ENCODE results near the gene LAMA4.

LAMA4 gene

DNA sequence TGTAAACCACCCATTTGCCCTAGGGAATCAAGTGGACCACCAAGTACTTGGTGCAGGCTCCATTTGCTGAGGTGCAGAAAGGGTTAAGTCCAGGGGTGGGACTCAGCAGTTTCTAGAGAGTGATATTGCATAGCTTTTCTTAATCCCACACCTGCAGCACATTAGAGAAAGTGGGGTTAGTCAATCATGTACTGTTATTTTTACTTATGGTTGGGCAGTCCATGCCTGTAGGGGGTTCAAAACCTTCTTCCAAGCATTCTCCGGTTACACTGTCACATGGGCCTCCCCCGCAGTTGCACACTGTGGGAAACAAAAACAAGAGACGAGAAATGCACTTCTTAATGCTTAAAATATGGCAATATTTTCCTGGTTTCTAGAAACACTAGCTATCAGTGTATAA is 65.5 kb downstream of the LAMA4 start:
- Histone ChIP-seq H3K4me1 (ENCODE audit: control insufficient read depth in 1 of 2, insufficient read depth in 2 of 2, low read length in 2 of 2) (no peaks in the 10 kb centered on the region), H3K27ac (ENCODE audit: low read depth, low read length) (no peak overlapping the region), H3K4ac (ENCODE audit: low read depth, low read length) (no peak overlapping the region), H2BK5ac (ENCODE audit: low read depth, low read length, poor library complexity) (no peak overlapping the region), H2AK5ac (ENCODE audit: low read length) (no peak overlapping the region), H3K4me2 (ENCODE audit: low read length) (no peak overlapping the region), H2AFZ (ENCODE audit: insufficient read depth, low read length, poor library complexity) (no peak overlapping the region), H3K9me3 (ENCODE audit: insufficient read depth, low read depth, low read length) (no peaks in the 10 kb centered on the region), H4K12ac (ENCODE audit: low read depth, low read length) (no peak overlapping the region), H3K9ac (ENCODE audit: low read length) (no peak overlapping the region), H2BK120ac (ENCODE audit: insufficient read depth, low read length, poor library complexity) (no peak overlapping the region), H3K79me1 (ENCODE audit: low read length) (no peaks in the 10 kb centered on the region), H3K18ac (ENCODE audit: low read length) (no peak overlapping the region), H3K27me3 (ENCODE audit: insufficient read depth, low read length) (no peaks in the 10 kb centered on the region), H2BK12ac (ENCODE audit: low read length) (no peak overlapping the region), H3K36me3 (ENCODE audit: control insufficient read depth in 1 of 2, insufficient read depth in 2 of 2, low read length in 2 of 2) (no peaks in the 10 kb centered on the region), H3K23ac (ENCODE audit: low read length) (no peak overlapping the region), H3K79me2 (ENCODE audit: control insufficient read depth, insufficient read depth, low read length, poor library complexity) (no peaks in the 10 kb centered on the region), H3K4me3 (ENCODE audit: low read depth, low read length) (no peak overlapping the region), H4K91ac (ENCODE audit: low read depth, low read length) (no peak overlapping the region), H3K14ac (ENCODE audit: low read length) (no peak overlapping the region), H4K8ac (ENCODE audit: low read depth, low read length) (no peak overlapping the region)
- no CpG with 5 or more reads among the region's 3 CpGs for WGBS (ENCODE audit: extremely low coverage, insufficient coverage, insufficient read length)
- no peak for DNase-seq

DNA sequence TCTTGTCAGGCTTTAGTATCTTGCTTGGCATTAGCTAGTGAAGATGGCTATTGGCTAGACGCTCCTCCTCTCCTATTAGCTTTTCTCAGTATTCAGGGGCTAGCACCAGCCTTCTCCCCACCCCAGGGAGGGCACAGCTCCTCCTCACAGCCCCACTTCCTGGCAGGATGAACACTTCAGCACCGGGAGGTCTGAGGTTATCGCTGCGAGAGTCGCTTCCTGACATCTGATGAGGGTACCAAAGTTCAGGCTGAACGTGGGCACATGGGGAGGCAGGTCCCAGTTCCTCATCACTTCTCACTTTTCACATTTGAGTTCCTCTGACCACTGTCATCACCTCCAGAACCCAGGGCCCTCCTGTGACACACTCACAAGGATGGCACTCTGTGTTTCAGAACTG is 66.6 kb downstream of the LAMA4 start:
- no peak overlapping the region for H4K91ac ChIP-seq (ENCODE audit: low read depth, low read length)
- no peaks in the 10 kb centered on the region for H3K79me2 ChIP-seq (ENCODE audit: control insufficient read depth, insufficient read depth, low read length, poor library complexity)
- H3K4me1 ChIP-seq (ENCODE audit: control insufficient read depth in 1 of 2, insufficient read depth in 2 of 2, low read length in 2 of 2): no peaks in the 10 kb centered on the region
- no peak overlapping the region for H3K4me2 ChIP-seq (ENCODE audit: low read length)
- no peak overlapping the region for H4K12ac ChIP-seq (ENCODE audit: low read depth, low read length)
- H4K8ac ChIP-seq (ENCODE audit: low read depth, low read length): no peak overlapping the region
- H3K36me3 ChIP-seq (ENCODE audit: control insufficient read depth in 1 of 2, insufficient read depth in 2 of 2, low read length in 2 of 2): no peaks in the 10 kb centered on the region
- H3K27me3 ChIP-seq (ENCODE audit: insufficient read depth, low read length): no peaks in the 10 kb centered on the region
- no peak overlapping the region for H3K14ac ChIP-seq (ENCODE audit: low read length)
- H3K9me3 ChIP-seq (ENCODE audit: insufficient read depth, low read depth, low read length): no peaks in the 10 kb centered on the region
- no peak overlapping the region for H3K4ac ChIP-seq (ENCODE audit: low read depth, low read length)
- H2BK120ac ChIP-seq (ENCODE audit: insufficient read depth, low read length, poor library complexity): no peak overlapping the region
- H3K4me3 ChIP-seq (ENCODE audit: low read depth, low read length): no peak overlapping the region
- no peak overlapping the region for H3K18ac ChIP-seq (ENCODE audit: low read length)
- DNase-seq: no peak
- no peak overlapping the region for H3K9ac ChIP-seq (ENCODE audit: low read length)
- no peak overlapping the region for H3K23ac ChIP-seq (ENCODE audit: low read length)
- no peak overlapping the region for H2BK12ac ChIP-seq (ENCODE audit: low read length)
- H2AK5ac ChIP-seq (ENCODE audit: low read length): no peak overlapping the region
- WGBS (ENCODE audit: extremely low coverage, insufficient coverage, insufficient read length): no CpG with 5 or more reads among the region's 6 CpGs
- H3K27ac ChIP-seq (ENCODE audit: low read depth, low read length): no peak overlapping the region
- H2AFZ ChIP-seq (ENCODE audit: insufficient read depth, low read length, poor library complexity): no peak overlapping the region
- no peak overlapping the region for H2BK5ac ChIP-seq (ENCODE audit: low read depth, low read length, poor library complexity)
- no peaks in the 10 kb centered on the region for H3K79me1 ChIP-seq (ENCODE audit: low read length)

DNA sequence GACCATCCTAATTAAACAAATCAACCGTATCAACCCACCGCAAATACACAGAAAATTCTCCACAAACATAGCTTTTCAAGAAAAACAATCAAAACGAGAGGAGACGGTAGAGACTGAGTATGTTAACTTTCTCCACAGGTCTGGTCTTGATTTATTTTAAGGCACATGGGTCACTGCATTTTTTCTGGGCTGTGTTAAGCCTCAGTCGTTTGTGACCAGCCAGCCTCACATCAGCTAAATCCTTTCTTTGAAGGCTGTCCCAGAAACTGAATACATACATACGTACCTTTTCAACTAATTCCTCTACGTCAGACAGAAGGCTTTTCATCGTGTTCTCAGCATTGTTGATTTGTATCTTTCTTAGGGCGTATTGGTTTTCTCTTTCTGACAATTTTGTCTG is 69.4 kb downstream of the LAMA4 start:
- Histone ChIP-seq H3K27me3 (ENCODE audit: insufficient read depth, low read length) (no peaks in the 10 kb centered on the region), H3K9ac (ENCODE audit: low read length) (no peak overlapping the region), H3K27ac (ENCODE audit: low read depth, low read length) (no peak overlapping the region), H3K4ac (ENCODE audit: low read depth, low read length) (no peak overlapping the region), H3K23ac (ENCODE audit: low read length) (no peak overlapping the region), H3K9me3 (ENCODE audit: insufficient read depth, low read depth, low read length) (no peaks in the 10 kb centered on the region), H3K4me3 (ENCODE audit: low read depth, low read length) (no peak overlapping the region), H4K91ac (ENCODE audit: low read depth, low read length) (no peak overlapping the region), H3K79me2 (ENCODE audit: control insufficient read depth, insufficient read depth, low read length, poor library complexity) (no peaks in the 10 kb centered on the region), H3K79me1 (ENCODE audit: low read length) (no peaks in the 10 kb centered on the region), H3K4me2 (ENCODE audit: low read length) (no peak overlapping the region), H4K8ac (ENCODE audit: low read depth, low read length) (no peak overlapping the region), H3K14ac (ENCODE audit: low read length) (no peak overlapping the region), H4K12ac (ENCODE audit: low read depth, low read length) (no peak overlapping the region), H3K4me1 (ENCODE audit: control insufficient read depth in 1 of 2, insufficient read depth in 2 of 2, low read length in 2 of 2) (no peaks in the 10 kb centered on the region), H2AFZ (ENCODE audit: insufficient read depth, low read length, poor library complexity) (no peak overlapping the region), H3K18ac (ENCODE audit: low read length) (no peak overlapping the region), H3K36me3 (ENCODE audit: control insufficient read depth in 1 of 2, insufficient read depth in 2 of 2, low read length in 2 of 2) (no peaks in the 10 kb centered on the region), H2BK12ac (ENCODE audit: low read length) (no peak overlapping the region), H2BK5ac (ENCODE audit: low read depth, low read length, poor library complexity) (no peak overlapping the region), H2AK5ac (ENCODE audit: low read length) (no peak overlapping the region), H2BK120ac (ENCODE audit: insufficient read depth, low read length, poor library complexity) (no peak overlapping the region)
- peak in 1 of 2 donors; percentile 60 for DNase-seq
- 100% methylated on average over 2 of the region's 9 CpGs for WGBS (ENCODE audit: extremely low coverage, insufficient coverage, insufficient read length)

DNA sequence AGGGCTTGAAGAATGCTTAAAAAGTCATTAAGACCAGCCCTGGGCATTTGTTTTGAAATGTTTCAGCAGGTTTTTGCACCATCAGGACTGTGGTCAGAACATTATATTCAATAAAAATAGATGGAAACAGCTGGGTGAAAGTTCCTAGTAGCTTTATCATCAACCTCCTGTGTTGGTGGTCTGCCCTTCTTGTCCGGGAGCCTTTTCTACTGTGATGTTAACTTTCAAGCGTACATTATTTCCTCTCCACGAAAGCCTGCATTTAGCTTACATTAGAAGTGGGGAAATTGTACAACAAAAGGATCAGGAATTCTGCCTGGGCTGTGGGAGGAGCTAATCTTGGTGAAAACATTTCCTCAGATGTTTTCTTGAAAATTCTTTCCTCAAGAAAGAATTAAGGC is 71.1 kb downstream of the LAMA4 start:
- Histone ChIP-seq H4K12ac (ENCODE audit: low read depth, low read length) (no peak overlapping the region), H4K8ac (ENCODE audit: low read depth, low read length) (no peak overlapping the region), H3K9me3 (ENCODE audit: insufficient read depth, low read depth, low read length) (no peaks in the 10 kb centered on the region), H3K79me2 (ENCODE audit: control insufficient read depth, insufficient read depth, low read length, poor library complexity) (no peaks in the 10 kb centered on the region), H3K79me1 (ENCODE audit: low read length) (no peaks in the 10 kb centered on the region), H2BK12ac (ENCODE audit: low read length) (no peak overlapping the region), H3K4ac (ENCODE audit: low read depth, low read length) (no peak overlapping the region), H4K91ac (ENCODE audit: low read depth, low read length) (no peak overlapping the region), H3K4me3 (ENCODE audit: low read depth, low read length) (no peak overlapping the region), H2AFZ (ENCODE audit: insufficient read depth, low read length, poor library complexity) (no peak overlapping the region), H3K9ac (ENCODE audit: low read length) (no peak overlapping the region), H3K36me3 (ENCODE audit: control insufficient read depth in 1 of 2, insufficient read depth in 2 of 2, low read length in 2 of 2) (no peaks in the 10 kb centered on the region), H3K27ac (ENCODE audit: low read depth, low read length) (no peak overlapping the region), H3K4me1 (ENCODE audit: control insufficient read depth in 1 of 2, insufficient read depth in 2 of 2, low read length in 2 of 2) (no peaks in the 10 kb centered on the region), H2BK5ac (ENCODE audit: low read depth, low read length, poor library complexity) (no peak overlapping the region), H3K4me2 (ENCODE audit: low read length) (no peak overlapping the region), H2AK5ac (ENCODE audit: low read length) (no peak overlapping the region), H3K23ac (ENCODE audit: low read length) (no peak overlapping the region), H3K27me3 (ENCODE audit: insufficient read depth, low read length) (no peaks in the 10 kb centered on the region), H2BK120ac (ENCODE audit: insufficient read depth, low read length, poor library complexity) (no peak overlapping the region), H3K14ac (ENCODE audit: low read length) (no peak overlapping the region), H3K18ac (ENCODE audit: low read length) (no peak overlapping the region)
- peak; percentile 47 to 81 for DNase-seq
- WGBS (ENCODE audit: extremely low coverage, insufficient coverage, insufficient read length): no CpG with 5 or more reads among the region's 3 CpGs
